ENCODE data around the gene RIOK2.
"Not testable (repeated sequence)": the region's sequence is repeated elsewhere in the genome, so short reads cannot be mapped to it uniquely, and the experiment has no call there.

Gene RIOK2

DNA sequence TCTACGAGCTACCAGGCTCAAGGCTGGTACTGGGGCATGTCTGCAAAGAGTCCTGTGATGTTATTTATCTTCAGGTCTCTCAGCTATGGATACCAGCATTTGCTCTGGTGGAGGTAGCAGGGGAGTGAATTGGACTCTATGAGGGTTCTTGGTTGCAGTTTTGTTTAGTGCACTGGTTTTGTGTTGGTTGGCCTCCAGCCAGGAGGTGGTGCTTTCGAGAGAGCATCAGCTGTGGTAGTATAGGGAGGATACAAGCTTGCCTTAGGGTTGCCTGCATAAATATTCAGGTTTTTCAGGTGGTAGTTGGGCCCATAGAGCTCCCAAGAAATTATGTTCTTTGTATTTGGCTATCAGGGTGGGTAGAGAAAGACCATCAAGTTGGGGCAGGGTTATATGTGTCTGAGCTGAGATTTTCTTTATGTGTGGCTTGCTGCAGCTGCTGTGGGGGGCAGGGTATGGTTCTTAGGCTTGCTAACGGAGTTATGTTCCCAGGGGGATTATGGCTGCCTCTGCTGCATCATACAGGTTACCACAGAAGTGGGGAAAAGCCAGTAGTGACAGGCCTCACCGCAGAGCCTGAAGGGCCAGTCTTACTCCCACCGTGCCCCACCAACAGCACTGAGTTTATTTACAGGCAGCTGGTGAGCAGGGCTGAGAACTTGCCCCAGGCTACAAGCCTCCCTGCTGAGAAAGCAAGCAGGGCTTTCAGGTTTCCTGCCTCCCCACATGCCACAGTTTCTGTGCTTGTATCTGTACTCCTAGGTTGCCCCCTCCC is 9.7 kb upstream of the RIOK2 start:
- no peak overlapping the region for H3K4me3 ChIP-seq (replicated peaks in 1 of 2; ENCODE audit: low read depth in 2 of 2, low read length in 2 of 2)
- peak in 1 of 2 donors; percentile 41 for DNase-seq (ENCODE audit: low read depth in 2 of 2)
- TF ChIP-seq, protein P1, sequence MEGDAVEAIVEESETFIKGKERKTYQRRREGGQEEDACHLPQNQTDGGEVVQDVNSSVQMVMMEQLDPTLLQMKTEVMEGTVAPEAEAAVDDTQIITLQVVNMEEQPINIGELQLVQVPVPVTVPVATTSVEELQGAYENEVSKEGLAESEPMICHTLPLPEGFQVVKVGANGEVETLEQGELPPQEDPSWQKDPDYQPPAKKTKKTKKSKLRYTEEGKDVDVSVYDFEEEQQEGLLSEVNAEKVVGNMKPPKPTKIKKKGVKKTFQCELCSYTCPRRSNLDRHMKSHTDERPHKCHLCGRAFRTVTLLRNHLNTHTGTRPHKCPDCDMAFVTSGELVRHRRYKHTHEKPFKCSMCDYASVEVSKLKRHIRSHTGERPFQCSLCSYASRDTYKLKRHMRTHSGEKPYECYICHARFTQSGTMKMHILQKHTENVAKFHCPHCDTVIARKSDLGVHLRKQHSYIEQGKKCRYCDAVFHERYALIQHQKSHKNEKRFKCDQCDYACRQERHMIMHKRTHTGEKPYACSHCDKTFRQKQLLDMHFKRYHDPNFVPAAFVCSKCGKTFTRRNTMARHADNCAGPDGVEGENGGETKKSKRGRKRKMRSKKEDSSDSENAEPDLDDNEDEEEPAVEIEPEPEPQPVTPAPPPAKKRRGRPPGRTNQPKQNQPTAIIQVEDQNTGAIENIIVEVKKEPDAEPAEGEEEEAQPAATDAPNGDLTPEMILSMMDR (IDR thresholded peaks at IDR 0.05; ENCODE audit: low read depth, low read length), result no peak

DNA sequence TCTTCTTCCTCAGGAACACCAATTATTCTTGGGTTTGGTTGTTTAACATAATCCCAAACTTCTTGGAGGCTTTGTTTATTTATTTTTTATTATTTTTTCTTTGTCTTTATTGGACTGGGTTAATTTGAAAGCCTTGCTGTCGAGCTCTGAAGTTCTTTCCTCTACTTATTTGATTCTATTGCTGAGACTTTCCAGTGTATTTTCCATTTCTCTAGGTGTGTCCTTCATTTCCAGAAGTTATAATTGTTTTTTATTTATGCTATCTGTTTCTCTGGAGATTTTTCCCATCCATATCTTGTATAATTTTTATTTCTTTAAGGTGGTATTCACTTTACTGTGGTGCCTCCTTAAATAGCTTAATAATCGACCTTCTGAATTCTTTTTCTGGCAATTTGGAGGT is 8.8 kb upstream of the RIOK2 start:
- no peak overlapping the region for H3K4me3 ChIP-seq (replicated peaks in 1 of 2; ENCODE audit: low read depth in 2 of 2, low read length in 2 of 2)
- TF ChIP-seq, protein P1 (IDR thresholded peaks at IDR 0.05; ENCODE audit: low read depth, low read length), result no peak
- no peak for DNase-seq (ENCODE audit: low read depth in 2 of 2)

DNA sequence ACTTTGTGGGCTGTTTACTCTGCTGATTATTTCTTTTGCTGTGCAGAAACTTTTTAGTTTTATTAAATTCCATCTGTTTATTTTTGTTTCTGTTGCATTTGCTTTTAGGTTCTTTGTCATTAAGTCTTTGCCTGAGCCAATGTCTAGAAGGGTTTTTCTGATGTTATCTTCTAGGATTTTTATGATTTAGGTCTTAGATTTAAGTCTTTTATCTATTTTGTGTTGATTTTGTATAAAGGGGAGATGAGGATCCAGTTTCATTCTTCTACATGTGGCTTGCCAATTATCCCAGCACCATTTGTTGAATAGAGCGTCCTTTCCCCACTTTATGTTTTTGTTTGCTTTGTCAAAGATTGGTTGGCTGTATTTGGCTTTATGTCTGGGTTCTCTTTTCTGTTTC is 6.5 kb upstream of the RIOK2 start:
- H3K4me3 ChIP-seq (replicated peaks in 1 of 2; ENCODE audit: low read depth in 2 of 2, low read length in 2 of 2); DNase-seq (ENCODE audit: low read depth in 2 of 2): not testable (repeated sequence)

DNA sequence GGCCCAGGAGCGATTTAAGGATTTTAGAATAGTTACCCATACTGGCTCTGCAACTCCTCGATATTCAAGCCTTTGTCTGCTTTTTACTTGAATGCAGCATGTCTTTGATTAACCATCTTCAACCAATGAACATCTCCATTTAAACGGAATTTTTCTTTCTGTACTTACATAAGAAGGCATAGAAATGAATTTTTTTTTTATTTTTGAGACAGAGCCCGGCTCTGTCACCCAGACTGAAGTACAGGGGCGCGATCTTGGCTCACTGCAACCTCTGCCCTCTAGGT is 825 bp upstream of the RIOK2 start:
- peak overlapping the region; percentile 80 to 85 for H3K4me3 ChIP-seq (replicated peaks in 1 of 2; ENCODE audit: low read depth in 2 of 2, low read length in 2 of 2)
- TF ChIP-seq, protein P1 (IDR thresholded peaks at IDR 0.05; ENCODE audit: low read depth, low read length), result no peak
- DNase-seq (ENCODE audit: low read depth in 2 of 2), result no peak

DNA sequence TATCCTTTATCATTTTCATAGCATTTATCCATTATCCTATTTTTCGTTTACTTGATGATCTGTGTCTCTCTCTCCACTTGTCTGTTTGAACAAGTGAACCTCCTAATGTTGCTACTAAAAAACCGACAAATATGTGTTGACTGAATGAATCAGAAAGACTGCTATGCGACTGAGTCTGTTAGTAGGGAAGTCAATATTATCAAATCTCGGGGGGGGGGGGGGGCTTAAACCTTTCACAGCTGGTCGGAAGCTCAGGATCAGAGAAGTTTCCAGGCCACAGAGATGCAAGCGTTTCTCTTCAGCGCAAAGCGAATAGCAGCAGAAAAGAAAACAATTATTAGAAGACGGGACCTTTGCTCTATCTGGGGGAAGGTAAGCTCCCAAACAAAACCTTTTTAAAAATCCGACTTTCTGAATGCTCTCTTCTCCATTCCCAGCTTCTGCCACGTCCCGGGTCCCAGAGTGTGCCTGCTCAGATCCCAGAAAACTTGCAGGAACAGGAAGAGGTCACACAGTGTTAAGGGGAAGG is 412 bp downstream of the RIOK2 start:
- H3K4me3 ChIP-seq (replicated peaks in 1 of 2; ENCODE audit: low read depth in 2 of 2, low read length in 2 of 2), result peak overlapping the region; percentile 80 to 85
- DNase-seq (ENCODE audit: low read depth in 2 of 2), result peak; percentile 5 to 40

DNA sequence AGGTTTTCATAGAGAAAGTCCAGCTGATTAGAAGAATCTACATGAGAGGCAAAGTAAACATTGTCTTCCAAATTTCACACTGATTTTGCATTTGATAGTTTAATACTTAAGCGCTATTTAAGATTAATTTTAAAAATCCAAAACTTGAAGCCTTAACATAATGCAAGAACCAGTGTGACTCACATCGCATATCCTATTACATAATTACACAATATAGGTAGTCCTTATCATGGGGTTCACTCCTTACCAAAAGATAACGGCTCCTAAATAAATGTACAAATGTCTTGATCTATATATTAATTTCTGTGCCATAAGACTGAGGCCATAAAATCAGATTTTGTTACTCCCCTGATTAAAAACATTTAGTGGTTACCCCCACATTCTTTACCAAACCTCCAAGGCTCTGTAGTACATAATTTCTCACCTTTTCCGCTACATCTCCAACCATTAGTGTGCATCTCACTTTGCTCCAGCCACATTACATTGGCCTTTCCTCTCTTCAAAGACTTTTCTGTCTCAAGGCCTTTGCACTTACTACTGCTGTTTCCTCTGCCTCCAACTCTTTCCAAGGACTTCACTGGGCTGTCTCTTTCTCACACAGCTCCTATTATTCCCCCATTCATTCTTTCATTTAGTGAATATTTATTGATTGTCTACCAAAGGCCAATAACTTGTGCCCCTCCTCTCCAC is 1.0 kb downstream of the RIOK2 start:
- peak; percentile 6 to 42 for DNase-seq (ENCODE audit: low read depth in 2 of 2)
- TF ChIP-seq, protein P1 (IDR thresholded peaks at IDR 0.05; ENCODE audit: low read depth, low read length), result no peak
- H3K4me3 ChIP-seq (replicated peaks in 1 of 2; ENCODE audit: low read depth in 2 of 2, low read length in 2 of 2), result peak overlapping the region; percentile 80 to 85

More for the DNA sequence above, 412 bp downstream of the RIOK2 start:
- TF ChIP-seq, protein P1 (IDR thresholded peaks at IDR 0.05; ENCODE audit: low read depth, low read length), result no peak

DNA sequence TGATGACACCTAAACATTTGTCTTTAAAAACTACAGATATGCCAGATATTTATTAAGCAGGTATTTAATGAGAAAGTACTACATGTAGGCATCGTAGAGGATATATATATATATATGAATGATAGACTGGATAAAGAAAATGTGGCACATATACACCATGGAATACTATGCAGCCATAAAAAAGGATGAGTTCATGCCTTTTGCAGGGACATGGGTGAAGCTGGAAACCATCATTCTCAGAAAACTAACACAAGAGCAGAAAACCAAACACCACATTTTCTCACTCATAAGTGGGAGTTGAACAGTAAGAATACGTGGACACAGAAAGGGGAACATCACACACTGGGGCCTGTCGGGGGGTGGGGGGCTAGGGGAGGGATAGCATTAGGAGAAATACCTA is 3.6 kb downstream of the RIOK2 start:
- DNase-seq (ENCODE audit: low read depth in 2 of 2); H3K4me3 ChIP-seq (replicated peaks in 1 of 2; ENCODE audit: low read depth in 2 of 2, low read length in 2 of 2): not testable (repeated sequence)
